GM12801 (cell line): ENCODE measurements around the gene HNRNPAB.

ENCODE experiments used
- TF ChIP-seq, protein P1 (sequence below): IDR thresholded peaks from one replicate; pipeline ENCODE4 v1.5.1; 2011; ENCODE audit warnings: control low read depth; ENCODE audit not compliant: insufficient read length; ENCODE audit errors: extremely low read depth

The HNRNPAB gene

DNA sequence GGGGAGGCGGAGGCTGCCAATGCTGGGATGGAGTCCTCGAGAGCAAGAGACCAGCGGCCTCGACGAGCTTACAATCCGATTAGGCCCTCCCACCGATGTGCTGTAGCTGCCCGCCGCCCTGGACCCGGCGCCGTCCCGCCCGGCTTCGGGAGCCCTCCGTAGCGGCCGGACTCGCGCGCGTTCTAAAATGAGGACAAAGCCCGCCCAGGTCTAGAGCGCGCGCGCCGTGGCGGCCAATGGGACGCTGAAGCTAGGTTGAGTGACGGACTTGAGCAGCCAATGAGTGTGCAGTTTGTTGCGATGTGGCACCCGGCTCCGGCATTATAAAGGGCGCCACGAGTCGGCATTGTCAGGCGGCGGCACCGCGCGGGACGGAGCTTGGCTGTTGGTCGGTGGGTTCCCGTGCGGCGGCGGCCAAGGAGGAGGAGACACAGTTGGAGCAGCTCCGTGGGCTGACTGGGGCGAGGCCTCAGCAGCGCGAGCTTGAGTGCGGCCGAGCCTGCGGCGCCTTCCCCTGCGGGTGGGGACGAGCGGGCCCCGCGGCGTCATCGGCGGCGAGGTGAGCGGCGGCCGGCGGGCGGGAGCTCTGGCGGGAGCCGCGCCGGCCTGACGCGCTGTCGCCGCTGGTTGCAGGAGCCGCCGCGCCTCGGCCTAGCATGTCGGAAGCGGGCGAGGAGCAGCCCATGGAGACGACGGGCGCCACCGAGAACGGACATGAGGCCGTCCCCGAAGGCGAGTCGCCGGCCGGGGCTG, at the start of gene HNRNPAB:
Gene HNRNPAB (plus strand): TSS at position 352 of the 753 bp plus-strand sequence. CDS start 305 bp downstream, at position 657.
- TF ChIP-seq, protein P1, sequence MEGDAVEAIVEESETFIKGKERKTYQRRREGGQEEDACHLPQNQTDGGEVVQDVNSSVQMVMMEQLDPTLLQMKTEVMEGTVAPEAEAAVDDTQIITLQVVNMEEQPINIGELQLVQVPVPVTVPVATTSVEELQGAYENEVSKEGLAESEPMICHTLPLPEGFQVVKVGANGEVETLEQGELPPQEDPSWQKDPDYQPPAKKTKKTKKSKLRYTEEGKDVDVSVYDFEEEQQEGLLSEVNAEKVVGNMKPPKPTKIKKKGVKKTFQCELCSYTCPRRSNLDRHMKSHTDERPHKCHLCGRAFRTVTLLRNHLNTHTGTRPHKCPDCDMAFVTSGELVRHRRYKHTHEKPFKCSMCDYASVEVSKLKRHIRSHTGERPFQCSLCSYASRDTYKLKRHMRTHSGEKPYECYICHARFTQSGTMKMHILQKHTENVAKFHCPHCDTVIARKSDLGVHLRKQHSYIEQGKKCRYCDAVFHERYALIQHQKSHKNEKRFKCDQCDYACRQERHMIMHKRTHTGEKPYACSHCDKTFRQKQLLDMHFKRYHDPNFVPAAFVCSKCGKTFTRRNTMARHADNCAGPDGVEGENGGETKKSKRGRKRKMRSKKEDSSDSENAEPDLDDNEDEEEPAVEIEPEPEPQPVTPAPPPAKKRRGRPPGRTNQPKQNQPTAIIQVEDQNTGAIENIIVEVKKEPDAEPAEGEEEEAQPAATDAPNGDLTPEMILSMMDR = no peak

DNA sequence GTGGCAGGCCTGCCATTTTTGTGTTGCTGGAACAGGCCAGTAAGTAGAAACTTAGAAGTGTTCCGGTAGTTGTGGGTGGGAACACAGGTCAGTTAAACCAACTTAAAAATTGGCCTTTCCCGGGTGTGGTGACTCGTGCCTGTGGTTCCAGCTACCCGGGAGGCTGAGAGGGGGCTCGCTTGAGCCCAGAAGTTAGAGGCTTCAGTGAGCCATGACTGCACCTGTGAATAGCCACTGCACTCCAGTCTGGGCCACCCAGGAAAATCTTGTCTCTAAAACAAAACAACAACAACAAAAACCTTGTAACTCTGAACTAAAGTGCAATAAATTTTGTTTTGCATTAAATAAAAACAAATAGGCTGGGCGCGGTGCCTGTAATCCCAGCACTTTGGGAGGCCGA, 49.3 kb upstream of the HNRNPAB start:
- TF ChIP-seq, protein P1 = no peak

DNA sequence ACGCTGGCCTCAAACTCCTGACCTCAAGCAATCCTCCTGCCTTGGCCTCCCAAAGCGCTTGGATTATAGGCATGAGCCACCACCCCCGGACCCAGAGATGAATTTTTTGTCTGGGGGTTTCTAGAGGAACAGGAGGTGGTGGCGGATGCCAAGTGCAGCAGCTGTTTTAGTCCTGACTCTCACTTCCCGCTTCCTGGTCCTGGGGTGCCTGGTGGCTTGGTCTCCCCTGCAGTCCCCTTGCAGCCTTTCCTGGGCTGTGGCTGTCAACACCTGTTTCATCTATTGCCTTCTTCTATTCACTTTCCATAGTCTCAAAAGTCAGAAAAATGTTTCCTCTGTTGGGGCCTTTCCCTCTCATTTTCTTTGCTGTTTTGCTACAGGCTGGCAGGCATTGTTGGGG, 44.2 kb upstream of the HNRNPAB start:
- TF ChIP-seq, protein P1 = no peak

DNA sequence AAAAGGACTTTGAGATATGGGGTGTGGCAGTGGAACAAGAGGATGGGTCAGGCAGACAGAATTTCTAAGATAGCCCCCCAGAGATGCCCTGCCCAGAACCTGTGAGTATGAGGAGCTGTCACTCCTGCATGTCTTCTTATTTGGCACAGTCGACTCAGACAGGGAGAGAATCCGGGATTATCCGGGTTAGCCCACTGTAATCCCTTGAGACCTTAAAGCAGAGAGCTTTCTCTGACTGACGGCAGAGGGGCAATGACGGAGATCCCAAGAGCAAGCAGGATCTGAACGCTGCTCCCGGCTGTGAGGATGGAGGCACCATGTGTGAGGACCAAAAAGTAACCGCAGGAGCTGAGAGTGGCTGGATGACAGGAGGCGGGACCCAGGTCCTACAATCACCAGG, 41.9 kb upstream of the HNRNPAB start:
- TF ChIP-seq, protein P1 = no peak

DNA sequence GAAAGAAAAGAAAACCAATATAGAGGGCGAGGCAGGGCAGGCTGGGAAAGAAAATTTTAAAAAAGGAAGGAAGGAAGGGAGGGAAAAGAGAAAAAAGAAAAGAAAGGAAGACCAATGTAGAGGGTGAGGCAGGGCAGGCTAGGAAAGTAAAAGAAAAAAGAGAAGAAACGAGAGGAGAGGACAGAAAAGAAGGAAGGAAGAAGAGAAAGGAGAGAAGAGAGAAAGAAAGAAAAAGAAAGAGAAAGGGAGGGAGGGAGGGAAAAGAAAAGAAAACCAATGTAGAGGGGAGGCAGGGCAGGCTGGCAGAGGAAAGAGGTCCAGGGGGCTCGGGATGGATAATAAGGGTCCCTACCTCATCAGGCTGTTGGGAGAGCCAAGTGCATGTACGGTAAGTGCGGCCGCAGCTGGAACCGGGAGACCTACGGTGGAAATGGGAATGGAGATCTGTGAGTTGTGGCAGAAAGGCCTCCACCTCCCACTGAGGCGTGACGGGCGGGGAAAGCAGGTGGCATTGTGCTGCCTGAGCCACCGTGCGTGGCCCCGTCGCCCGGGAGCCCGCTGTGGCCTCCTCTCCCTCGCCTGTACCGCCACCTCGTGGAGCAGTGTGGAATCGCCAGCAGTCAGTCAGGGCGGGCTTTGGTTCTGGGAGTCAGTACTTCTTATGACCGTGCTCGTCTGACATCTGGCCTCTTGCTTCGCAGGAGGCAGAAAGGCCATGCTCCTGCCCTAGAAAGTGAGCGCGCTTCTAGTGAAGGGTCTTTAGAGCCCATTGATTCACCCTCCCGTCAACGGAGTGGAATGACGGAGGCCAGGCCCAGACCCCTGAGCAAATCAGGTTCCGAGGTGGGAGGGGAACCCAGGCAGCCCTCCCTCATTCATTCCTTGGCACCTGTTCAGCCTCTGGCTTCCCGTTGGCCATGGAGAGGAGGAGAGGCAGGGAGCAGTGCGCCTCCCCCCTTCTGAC, 40.3 kb upstream of the HNRNPAB start:
- TF ChIP-seq, protein P1 = peak; percentile 77

DNA sequence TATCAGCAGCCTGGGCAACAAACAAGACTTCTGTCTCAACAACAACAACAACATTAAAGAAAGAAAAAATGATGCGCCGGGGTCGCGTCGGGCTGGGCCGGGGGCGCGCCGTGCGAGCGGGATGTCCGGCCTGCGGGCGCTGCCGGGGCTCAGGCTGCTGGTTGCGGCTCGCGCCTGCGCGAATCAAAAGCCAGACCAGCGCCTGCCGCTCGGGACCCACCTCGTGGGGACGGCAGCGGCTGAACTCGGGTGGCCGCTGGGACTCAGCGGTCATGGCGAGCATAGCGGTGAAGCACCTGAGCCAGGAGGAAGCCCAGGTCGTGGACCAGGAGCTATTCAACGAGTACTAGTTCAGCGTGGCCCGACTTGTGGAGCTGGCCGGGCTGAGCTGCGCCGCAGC, 38.8 kb upstream of the HNRNPAB start:
- TF ChIP-seq, protein P1 = no peak

DNA sequence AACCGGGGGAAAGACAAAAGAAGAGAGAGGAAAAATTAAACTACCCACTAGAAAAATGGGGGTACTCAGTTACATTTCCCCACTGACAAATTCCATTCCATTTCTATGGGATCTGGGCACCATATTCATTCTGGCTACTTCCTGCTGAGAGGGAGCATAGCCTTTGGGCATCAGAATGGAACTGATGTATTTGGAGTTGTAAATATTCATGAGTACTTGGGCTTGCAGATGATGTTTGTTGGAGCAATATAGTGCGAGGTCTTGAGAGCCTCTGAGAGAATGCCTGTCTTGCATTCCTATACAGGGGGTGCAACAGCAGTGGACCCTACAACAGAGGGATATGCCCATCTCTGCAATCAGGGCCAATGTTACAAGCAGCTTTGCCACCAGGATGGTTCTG, 33.9 kb upstream of the HNRNPAB start:
- TF ChIP-seq, protein P1 = no peak
